GM23248 (cell line): Measurements from ENCODE around the gene SBDS. TPM values are rescaled to one million over a fixed set of nuclear protein-coding genes. Genes with fewer than 3 reads are reported as not detected.
"Not testable (repeated sequence)": the region's sequence is repeated elsewhere in the genome, so short reads cannot be mapped to it uniquely, and the experiment has no call there.

Source experiments
- DNase-seq: peaks from one replicate; pipeline ENCODE4 v3.0.0-alpha.2; 2015
- H2AFZ ChIP-seq: fragments of 200-600 bp; sonication (generic); 2 replicates; pipeline ENCODE4 v1.6.1; 2016; ENCODE audit warnings: antibody characterized with exemption
- H3F3A ChIP-seq: fragments of 200-600 bp; sonication (generic); 2 replicates; pipeline ENCODE4 v1.6.1; 2016; ENCODE audit warnings: mild to moderate bottlenecking, antibody characterized with exemption, mixed run types; ENCODE audit not compliant: insufficient read depth
- H3K27ac ChIP-seq: fragments of 200-600 bp; sonication (generic); 2 replicates; pipeline ENCODE4 v1.5.1; 2016; ENCODE audit warnings: mild to moderate bottlenecking
- H3K27me3 ChIP-seq: fragments of 200-600 bp; sonication (generic); replicated peaks from 2 replicates; pipeline ENCODE4 v1.6.1; 2016; ENCODE audit warnings: mild to moderate bottlenecking; ENCODE audit not compliant: insufficient read depth
- H3K36me3 ChIP-seq: fragments of 200-600 bp; sonication (generic); 2 replicates; pipeline ENCODE4 v1.6.1; 2016; ENCODE audit warnings: low read depth, mild to moderate bottlenecking
- H3K4me1 ChIP-seq: fragments of 200-600 bp; sonication (generic); 2 replicates; pipeline ENCODE4 v1.6.1; 2016; ENCODE audit warnings: mild to moderate bottlenecking; ENCODE audit not compliant: insufficient read depth
- H3K4me2 ChIP-seq: fragments of 200-600 bp; sonication (generic); one replicate; pipeline ENCODE4 v1.6.1; 2016; ENCODE audit warnings: mild to moderate bottlenecking; ENCODE audit not compliant: unreplicated experiment
- H3K4me3 ChIP-seq: fragments of 200-600 bp; sonication (generic); 2 replicates; pipeline ENCODE4 v1.5.1; 2016; ENCODE audit warnings: mild to moderate bottlenecking
- H3K79me2 ChIP-seq: fragments of 200-600 bp; sonication (generic); 2 replicates; pipeline ENCODE4 v1.6.1; 2016; ENCODE audit warnings: mild to moderate bottlenecking; ENCODE audit not compliant: insufficient read depth
- H3K9ac ChIP-seq: fragments of 200-600 bp; sonication (generic); 2 replicates; pipeline ENCODE4 v1.6.1; 2016; ENCODE audit warnings: mild to moderate bottlenecking
- H3K9me2 ChIP-seq: fragments of 200-600 bp; sonication (generic); 2 replicates; pipeline ENCODE4 v1.6.1; 2016; ENCODE audit warnings: mixed run types, mild to moderate bottlenecking, moderate library complexity; ENCODE audit not compliant: insufficient read depth
- H3K9me3 ChIP-seq: fragments of 200-600 bp; sonication (generic); one replicate; pipeline ENCODE4 v1.6.1; 2017; ENCODE audit warnings: low read depth
- H4K20me1 ChIP-seq: fragments of 200-600 bp; sonication (generic); 2 replicates; pipeline ENCODE4 v1.6.0; 2016; ENCODE audit not compliant: insufficient read depth
- EZH2 ChIP-seq: fragments of 200-600 bp; sonication (generic); IDR thresholded peaks from 2 replicates; pipeline ENCODE4 v1.6.1; 2018; ENCODE audit warnings: antibody characterized with exemption, mild to moderate bottlenecking; ENCODE audit not compliant: insufficient read depth, poor library complexity, severe bottlenecking
- EZH2phosphoT487 ChIP-seq: fragments of 200-600 bp; sonication (generic); IDR thresholded peaks from 2 replicates; pipeline ENCODE4 v1.6.1; 2018; ENCODE audit warnings: antibody characterized with exemption, moderate library complexity, mild to moderate bottlenecking, low read depth; ENCODE audit not compliant: insufficient read depth
- WGBS, 2 experiments: methylation state at CpG; one replicate each; pipeline ENCODE4 v1.1.6; 2015 to 2017; ENCODE audit warnings: low lambda C conversion rate in 2 of 2, low coverage in 1 of 2; ENCODE audit errors: missing lambda C conversion rate in 2 of 2; 5-methylcytosine and 5-hydroxymethylcytosine counted together
- in situ Hi-C: fragments of 300-500 bp; cut with MboI; formaldehyde crosslinking; loops from 2 replicates; pipeline ENCODE4 v1.15.0; 2020
- polyA plus RNA-seq: library from polyadenylated mRNA; unstranded; fragments of >200 nt; fragmentation: Nextera tagmentation; extraction: Ambion mirVana; gene quantifications from 2 replicates; pipeline ENCODE4 v1.2.1, GENCODE V29; 2016
- total RNA-seq: library from RNA; depleted of rRNA; stranded (reverse); fragments of >200 nt; shearing (Covaris generic); gene quantifications from 2 replicates; pipeline ENCODE4 v1.2.3, GENCODE V29; 2014

SBDS gene
- total and polyA plus RNA-seq, 2 experiments from 2014 or later, result 143 to 241 TPM

GRCh38 chr7:67019562-67020390 lies 24.4 kb upstream of the SBDS start:
- WGBS, 2 experiments, result 82 to 84% methylated on average over 8 of the region's 8 CpGs
- TF ChIP-seq EZH2phosphoT487 (no peak), EZH2 (no peak)
- Histone ChIP-seq H3K27me3 (no peaks in the 10 kb centered on the region), H3K36me3 (no peaks in the 10 kb centered on the region; the same call in 1 of the 2 replicates), H3K79me2 (no peaks in the 10 kb centered on the region), H3K9me2 (no peaks in the 10 kb centered on the region), H3K4me3 (no peak overlapping the region), H3K9ac (no peak overlapping the region), H3K4me2 (peak overlapping the region; percentile 11), H2AFZ (no peak overlapping the region), H3K27ac (peak overlapping the region; percentile 38), H4K20me1 (no peaks in the 10 kb centered on the region), H3K4me1 (peaks cover 10% of the 10 kb centered on the region), H3K9me3 (no peaks in the 10 kb centered on the region), H3F3A (peaks cover 6% of the 10 kb centered on the region; the same call in 1 of the 2 replicates)
- DNase-seq, result peak; percentile 70
- in situ Hi-C loops, result no loop called here

DNA sequence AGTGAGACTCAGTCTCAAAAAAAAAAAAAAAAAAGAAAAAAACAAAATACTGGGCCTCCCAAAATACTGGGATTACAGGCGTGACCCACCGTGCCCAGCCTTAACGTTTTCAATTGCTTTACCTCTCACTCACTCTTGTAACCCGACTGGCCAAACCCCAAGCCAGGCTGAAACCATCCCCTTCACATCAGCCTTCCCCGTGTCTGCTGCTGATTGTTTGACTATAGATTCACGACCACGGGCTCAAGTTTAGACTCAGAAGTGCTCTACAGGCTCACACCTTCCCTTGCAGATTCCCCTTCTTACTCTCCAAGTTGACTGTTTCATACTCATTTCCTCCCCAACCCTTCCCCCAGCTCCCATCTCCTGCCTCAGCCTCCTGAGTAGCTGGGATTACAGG lies 23.6 kb upstream of the SBDS start:
- H3K27me3 ChIP-seq, result no peaks in the 10 kb centered on the region
- no peak overlapping the region for H3K9ac ChIP-seq
- H3K36me3 ChIP-seq, result no peaks in the 10 kb centered on the region; the same call in 1 of the 2 replicates
- 0 out of 2 replicates have a peak, but pooled peaks cover 6% of the 10 kb centered on the region for H3F3A ChIP-seq
- H3K9me2 ChIP-seq, result no peaks in the 10 kb centered on the region
- DNase-seq, result no peak
- H3K79me2 ChIP-seq, result no peaks in the 10 kb centered on the region
- H2AFZ ChIP-seq, result no peak overlapping the region
- no peak overlapping the region for H3K27ac ChIP-seq
- H3K4me2 ChIP-seq, result no peak overlapping the region
- WGBS, 2 experiments, result 69 to 78% methylated on average over 7 of the region's 7 CpGs
- peaks cover 8% of the 10 kb centered on the region for H3K4me1 ChIP-seq
- TF ChIP-seq EZH2, result no peak
- no peak for TF ChIP-seq EZH2phosphoT487
- no peak overlapping the region for H3K4me3 ChIP-seq
- H4K20me1 ChIP-seq, result no peaks in the 10 kb centered on the region
- in situ Hi-C loops, result no loop called here
- H3K9me3 ChIP-seq, result no peaks in the 10 kb centered on the region

DNA sequence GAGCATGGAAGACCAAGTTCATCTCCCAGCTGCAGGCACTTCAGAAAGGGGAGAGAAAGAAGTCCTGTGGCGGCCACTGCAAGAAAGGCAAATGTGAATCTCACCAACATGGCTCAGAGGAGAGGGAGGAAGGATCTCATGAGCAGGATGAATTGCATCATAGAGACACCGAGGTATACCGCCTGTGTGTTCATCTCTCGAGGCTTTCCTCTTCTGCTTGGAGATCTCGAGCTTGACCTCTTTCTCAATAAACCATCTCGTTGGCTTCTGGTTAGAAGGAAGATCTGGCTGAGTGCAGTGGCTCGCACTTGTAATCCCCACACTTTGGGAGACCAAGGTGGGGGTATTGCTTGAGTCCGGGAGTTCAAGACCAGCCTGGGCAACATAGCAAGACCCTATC lies 22.6 kb upstream of the SBDS start:
- H3K9me3 ChIP-seq, H3K79me2 ChIP-seq, H3K4me1 ChIP-seq, H3F3A ChIP-seq, H3K9ac ChIP-seq, H3K27ac ChIP-seq, H3K9me2 ChIP-seq, H3K27me3 ChIP-seq, H2AFZ ChIP-seq, in situ Hi-C loops, H4K20me1 ChIP-seq, DNase-seq, H3K4me3 ChIP-seq, H3K36me3 ChIP-seq, H3K4me2 ChIP-seq: not testable (repeated sequence)
- WGBS, 2 experiments, result 96% methylated on average over 8 of the region's 8 CpGs

DNA sequence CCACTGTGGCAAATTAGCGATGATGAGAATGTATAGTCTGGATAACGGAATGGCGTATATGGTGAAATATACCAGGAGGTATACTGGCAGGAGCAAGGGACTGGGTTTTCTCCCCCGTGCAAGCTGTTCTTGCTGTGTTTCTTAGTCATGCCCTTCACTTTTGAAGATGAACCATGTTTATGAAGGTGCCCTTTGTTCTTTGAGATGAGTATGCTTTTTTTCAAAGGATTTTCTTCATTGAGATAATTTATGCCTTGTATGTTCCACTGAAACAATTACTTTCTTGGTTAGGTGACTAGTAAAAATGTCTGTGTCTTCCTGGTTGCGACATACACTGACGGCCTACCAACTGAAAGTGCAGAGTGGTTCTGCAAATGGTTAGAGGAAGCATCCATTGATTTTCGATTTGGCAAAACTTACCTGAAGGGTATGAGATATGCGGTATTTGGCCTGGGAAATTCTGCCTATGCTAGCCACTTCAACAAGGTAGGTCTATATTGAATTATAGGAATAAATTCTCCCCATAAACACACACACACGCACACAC lies 18.8 kb upstream of the SBDS start:
- WGBS, 2 experiments, result 93 to 95% methylated on average over 9 of the region's 9 CpGs
- DNase-seq, H4K20me1 ChIP-seq, H3F3A ChIP-seq, H3K4me1 ChIP-seq, H3K9ac ChIP-seq, in situ Hi-C loops, H3K4me3 ChIP-seq, H3K4me2 ChIP-seq, H3K9me2 ChIP-seq, H2AFZ ChIP-seq, H3K36me3 ChIP-seq, H3K27me3 ChIP-seq, H3K9me3 ChIP-seq, H3K79me2 ChIP-seq, H3K27ac ChIP-seq: not testable (repeated sequence)

DNA sequence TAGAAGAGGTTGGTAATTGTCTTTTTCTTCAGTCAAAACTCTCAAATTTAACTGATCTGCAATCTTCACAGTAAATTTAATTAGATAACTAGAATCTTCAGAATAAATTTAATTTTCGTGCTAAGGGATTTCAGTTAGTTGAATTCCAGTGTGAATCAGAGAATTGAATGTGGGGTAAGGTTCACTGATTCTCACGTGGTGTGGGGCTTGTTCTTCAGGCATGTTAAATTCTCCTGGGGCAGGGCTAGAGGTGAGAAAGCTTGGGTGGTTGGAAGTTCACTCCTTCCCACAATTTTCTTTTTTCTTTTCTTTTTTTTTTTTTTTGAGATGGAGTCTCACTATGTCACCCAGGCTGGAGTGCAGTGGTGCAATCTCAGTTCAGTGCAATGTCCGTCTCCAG lies 14.3 kb upstream of the SBDS start:
- in situ Hi-C loops, H2AFZ ChIP-seq, H4K20me1 ChIP-seq, H3K79me2 ChIP-seq, H3K4me3 ChIP-seq, H3F3A ChIP-seq, DNase-seq, H3K9ac ChIP-seq, H3K36me3 ChIP-seq, H3K4me1 ChIP-seq, H3K9me3 ChIP-seq, H3K4me2 ChIP-seq, H3K9me2 ChIP-seq, H3K27ac ChIP-seq, H3K27me3 ChIP-seq: not testable (repeated sequence)
- WGBS, 2 experiments, result 90 to 98% methylated on average over 3 of the region's 3 CpGs
